Right kidney (tissue), 1 donor: Measurements from ENCODE around the gene RUNX1.
A peak's percentile ranks its signal among the peaks of the same experiment; 100 is the strongest.

Source experiments
- DNase-seq: peaks from one replicate; pipeline ENCODE4 v3.0.0-alpha.2; 2016

RUNX1 gene

GRCh38 chr21:34781526-34781925 is 267.6 kb downstream of the RUNX1 start:
- peak; percentile 24 for DNase-seq

GRCh38 chr21:34779860-34780259 is 269.2 kb downstream of the RUNX1 start:
- DNase-seq = no peak

- no peak for DNase-seq
These were observed 273.3 kb downstream of the RUNX1 start for GRCh38 chr21:34775793-34776192.

GRCh38 chr21:34774750-34775149 is 274.4 kb downstream of the RUNX1 start:
- no peak for DNase-seq

GRCh38 chr21:34771512-34772028 is 277.5 kb downstream of the RUNX1 start:
- DNase-seq = no peak

- DNase-seq = no peak
These were observed 278.5 kb downstream of the RUNX1 start for GRCh38 chr21:34770576-34770975.

GRCh38 chr21:34768326-34768725 is 280.8 kb downstream of the RUNX1 start:
- DNase-seq = no peak

GRCh38 chr21:34766862-34767261 is 282.2 kb downstream of the RUNX1 start:
- no peak for DNase-seq

- DNase-seq = no peak
These were observed 283.5 kb downstream of the RUNX1 start for GRCh38 chr21:34765619-34766018.

- no peak for DNase-seq
These were observed 284.3 kb downstream of the RUNX1 start for GRCh38 chr21:34764715-34765284.

GRCh38 chr21:34762786-34763185 is 286.3 kb downstream of the RUNX1 start:
- no peak for DNase-seq

GRCh38 chr21:34761758-34762330 is 287.3 kb downstream of the RUNX1 start:
- no peak for DNase-seq

- DNase-seq = no peak
These were observed 294.1 kb downstream of the RUNX1 start for GRCh38 chr21:34754690-34755647.

GRCh38 chr21:34748862-34749261 is 300.2 kb downstream of the RUNX1 start:
- DNase-seq = no peak

- peak; percentile 49 for DNase-seq
These were observed 303.4 kb downstream of the RUNX1 start for GRCh38 chr21:34745557-34746255.

GRCh38 chr21:34744801-34745200 is 304.3 kb downstream of the RUNX1 start:
- no peak for DNase-seq

GRCh38 chr21:34743831-34744230 is 305.3 kb downstream of the RUNX1 start:
- no peak for DNase-seq

- DNase-seq = no peak
These were observed 305.8 kb downstream of the RUNX1 start for GRCh38 chr21:34743285-34743684.

GRCh38 chr21:34740198-34740597 is 308.9 kb downstream of the RUNX1 start:
- no peak for DNase-seq
